NCI-H128 (cell line): Measurements from ENCODE around the gene PNCK.
"Not testable (repeated sequence)": the region's sequence is repeated elsewhere in the genome, so short reads cannot be mapped to it uniquely, and the experiment has no call there.

ENCODE experiments used
- DNase-seq: peaks from one replicate; lab custom pipeline; 2025; ENCODE audit not compliant: unreplicated experiment; lab: John Stamatoyannopoulos, UW

The PNCK gene

DNA sequence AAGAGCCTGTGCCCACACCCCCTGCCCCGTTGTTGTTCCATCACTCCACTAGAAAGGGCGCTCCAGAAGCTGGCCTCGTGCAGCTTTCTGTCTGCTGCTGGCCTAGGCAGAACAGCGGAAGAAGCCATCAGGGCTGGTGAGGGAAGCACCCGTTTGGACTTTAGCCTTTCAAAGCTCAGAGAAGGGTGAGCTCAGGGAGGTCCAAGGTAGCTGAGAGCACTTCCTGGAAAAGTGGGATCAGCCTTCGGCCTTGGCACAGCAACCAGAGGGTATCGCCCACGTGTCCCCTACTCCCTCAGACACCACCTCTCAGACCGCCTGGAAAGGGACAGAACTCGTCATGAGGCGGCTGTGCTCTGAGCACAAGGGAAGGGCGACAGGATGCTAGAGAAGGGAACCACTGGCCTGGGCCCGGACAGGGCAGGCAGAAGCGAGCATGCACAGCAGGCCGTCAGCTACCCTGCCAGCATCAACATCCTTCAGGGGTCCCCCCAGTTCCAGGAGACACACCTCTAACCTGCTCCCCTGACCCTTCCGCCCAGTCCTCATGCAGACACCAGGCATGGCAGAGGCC is 25.7 kb upstream of the PNCK start:
- not testable (repeated sequence) for DNase-seq

DNA sequence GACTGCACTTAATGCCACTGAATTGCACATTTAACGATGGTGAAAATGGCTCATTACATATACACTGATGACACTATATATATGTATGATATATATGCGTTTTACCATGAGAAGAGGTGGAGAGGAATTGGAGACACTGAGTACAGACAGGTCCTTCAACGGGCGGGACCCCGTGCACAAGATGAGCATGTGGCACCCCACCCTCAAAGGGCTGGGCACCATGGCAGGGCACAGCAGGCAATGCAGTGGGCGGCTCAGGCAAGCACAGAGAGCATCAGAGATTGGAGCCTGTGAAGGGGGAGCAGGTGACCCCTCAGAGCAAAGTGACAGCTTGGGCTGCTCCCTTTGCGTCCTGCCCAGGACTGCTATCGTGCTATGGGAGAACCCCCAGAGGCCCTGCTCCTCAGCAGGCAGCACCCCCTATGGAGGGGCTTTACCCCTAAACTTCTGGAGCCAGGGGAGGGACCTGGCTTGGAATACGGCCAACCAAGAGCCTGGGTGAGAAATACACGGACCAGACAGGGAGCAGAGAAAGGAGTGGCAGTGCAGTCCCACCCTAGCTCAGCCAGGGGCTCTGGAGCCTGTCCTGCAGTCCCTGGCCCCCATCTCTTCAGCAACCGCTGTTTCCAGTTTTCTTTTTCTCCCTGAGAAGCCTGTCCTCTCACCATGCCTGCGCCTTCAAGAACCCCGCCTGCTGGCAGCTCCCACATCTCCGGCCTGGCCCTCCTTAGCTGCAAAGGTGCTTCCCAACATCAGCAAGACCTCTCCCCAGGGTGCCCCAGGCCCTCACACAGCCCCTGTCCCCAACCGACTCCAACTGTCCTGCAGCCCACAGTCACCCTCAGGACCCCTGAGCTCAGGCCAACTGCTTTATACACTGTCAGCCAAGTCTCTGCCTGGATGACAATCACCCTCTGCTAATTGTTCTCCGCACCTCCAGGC is 24.6 kb upstream of the PNCK start:
- DNase-seq: no peak

DNA sequence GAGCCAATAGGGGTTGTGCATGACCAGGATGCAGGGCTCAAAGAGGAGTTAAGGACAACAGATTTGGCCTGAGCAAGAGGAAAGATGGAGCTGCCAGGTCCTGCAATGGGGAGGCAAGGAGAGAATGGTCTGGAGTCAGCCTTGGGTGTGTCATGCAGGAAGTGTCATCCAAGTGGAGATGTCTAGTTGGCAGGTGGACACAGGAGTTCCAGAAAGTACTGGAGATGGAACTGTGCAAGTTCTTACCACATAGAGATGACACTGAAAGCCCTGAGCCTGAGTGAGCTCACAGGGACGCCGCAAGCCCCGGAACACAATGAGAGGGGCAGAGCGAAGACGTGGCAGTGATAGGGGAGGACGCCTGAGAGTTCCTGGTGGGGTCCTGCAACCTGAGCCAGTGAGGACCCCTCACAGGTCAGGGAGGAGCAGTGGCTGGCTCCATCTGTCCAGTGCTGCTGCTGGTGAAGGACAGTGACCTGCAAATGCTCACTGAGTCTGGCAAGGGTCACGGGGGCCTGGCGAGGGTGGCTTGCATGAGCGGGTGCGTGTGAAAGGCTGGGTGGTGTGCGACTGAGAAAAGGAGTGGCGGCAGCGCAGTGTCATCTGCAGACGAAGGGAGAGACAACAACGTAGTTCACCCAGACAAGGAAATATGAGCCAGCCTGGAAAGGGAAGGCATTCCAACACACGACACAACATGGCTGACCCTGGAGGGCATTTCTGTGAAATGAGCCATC is 23.5 kb upstream of the PNCK start:
- DNase-seq: not testable (repeated sequence)

DNA sequence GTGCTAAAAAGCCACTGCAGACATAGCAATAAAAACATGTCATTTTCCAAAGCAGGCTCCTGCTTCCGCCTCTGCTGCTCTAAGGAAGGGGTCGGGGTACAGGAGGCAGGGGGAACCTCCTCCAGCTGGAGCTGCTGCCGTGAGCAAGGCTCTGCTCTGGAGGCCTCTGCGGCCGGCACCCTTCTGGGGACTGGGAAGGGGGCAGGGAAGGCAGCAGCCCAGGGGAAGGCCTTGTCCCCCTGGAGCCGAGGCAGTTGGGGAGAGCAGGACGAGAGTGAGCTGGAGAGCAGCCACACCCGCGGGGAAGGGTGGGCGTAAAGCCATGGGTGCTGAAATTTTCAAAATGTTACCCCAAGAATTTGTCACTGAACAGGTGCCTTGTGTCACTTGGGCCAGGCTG is 22.9 kb upstream of the PNCK start:
- not testable (repeated sequence) for DNase-seq

DNA sequence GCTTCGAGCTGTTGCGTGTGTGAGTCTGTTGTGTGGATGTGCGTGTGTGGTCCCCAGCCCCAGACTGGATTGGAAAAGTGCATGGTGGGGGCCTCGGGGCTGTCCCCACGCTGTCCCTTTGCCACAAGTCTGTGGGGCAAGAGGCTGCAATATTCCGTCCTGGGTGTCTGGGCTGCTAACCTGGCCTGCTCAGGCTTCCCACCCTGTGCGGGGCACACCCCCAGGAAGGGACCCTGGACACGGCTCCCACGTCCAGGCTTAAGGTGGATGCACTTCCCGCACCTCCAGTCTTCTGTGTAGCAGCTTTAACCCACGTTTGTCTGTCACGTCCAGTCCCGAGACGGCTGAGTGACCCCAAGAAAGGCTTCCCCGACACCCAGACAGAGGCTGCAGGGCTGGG is 22.5 kb upstream of the PNCK start:
- DNase-seq: no peak

DNA sequence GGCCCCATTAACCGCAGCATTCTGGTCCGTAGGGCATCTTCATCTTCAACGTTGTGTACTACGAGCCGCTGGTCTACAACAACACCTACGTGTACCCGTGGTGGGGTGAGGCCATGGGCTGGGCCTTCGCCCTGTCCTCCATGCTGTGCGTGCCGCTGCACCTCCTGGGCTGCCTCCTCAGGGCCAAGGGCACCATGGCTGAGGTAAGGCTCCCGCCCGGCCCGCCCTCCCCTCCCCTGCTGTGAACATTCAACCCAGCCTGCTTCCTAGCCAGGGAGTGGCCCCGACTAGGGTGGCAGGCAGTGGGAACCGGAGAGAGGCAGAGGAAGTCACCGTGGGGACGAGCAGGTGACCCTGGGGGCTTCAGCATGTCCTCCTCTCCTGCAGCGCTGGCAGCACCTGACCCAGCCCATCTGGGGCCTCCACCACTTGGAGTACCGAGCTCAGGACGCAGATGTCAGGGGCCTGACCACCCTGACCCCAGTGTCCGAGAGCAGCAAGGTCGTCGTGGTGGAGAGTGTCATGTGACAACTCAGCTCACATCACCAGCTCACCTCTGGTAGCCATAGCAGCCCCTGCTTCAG is 21.2 kb upstream of the PNCK start:
- no peak for DNase-seq

DNA sequence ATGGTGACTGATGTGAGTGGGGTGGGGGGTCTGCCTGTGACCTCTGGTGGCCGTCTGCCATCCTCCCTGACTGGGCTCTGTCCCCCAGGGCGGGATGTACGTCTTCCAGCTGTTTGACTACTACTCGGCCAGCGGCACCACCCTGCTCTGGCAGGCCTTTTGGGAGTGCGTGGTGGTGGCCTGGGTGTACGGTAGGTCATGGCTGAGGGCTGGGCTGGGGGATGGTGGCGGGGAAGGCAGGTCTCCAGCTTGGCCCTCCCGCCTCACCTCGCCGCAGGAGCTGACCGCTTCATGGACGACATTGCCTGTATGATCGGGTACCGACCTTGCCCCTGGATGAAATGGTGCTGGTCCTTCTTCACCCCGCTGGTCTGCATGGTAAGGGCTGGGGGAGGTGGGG is 20.6 kb upstream of the PNCK start:
- not testable (repeated sequence) for DNase-seq

DNA sequence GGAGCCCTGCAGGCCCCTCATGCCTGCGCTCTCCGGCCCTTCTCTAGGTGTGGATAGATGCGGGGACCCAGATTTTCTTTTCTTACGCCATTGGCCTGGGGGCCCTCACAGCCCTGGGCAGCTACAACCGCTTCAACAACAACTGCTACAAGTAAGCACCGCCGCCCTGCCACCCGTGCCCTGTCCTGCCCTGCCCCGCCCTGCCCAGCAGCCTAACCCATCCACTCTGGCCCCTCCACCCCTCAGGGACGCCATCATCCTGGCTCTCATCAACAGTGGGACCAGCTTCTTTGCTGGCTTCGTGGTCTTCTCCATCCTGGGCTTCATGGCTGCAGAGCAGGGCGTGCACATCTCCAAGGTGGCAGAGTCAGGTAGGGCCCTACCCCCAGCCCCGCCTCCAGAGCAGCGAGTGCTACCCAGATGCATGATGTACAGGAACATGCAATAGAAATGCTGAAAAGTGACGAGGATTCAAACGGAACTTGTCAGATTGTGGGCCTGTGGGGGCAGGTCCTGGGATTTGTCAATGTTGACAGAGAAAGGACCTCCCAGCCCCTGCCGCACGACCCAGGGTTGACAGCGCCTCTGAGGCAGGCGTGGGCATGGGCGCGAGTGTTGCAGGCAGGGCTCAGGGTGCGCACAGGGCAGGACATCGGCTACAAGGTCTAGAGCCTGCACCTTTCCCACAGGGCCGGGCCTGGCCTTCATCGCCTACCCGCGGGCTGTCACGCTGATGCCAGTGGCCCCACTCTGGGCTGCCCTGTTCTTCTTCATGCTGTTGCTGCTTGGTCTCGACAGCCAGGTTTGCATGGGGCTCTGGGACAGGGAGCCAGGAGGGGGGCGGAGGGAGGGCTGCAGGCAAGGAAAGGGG is 19.8 kb upstream of the PNCK start:
- no peak for DNase-seq

DNA sequence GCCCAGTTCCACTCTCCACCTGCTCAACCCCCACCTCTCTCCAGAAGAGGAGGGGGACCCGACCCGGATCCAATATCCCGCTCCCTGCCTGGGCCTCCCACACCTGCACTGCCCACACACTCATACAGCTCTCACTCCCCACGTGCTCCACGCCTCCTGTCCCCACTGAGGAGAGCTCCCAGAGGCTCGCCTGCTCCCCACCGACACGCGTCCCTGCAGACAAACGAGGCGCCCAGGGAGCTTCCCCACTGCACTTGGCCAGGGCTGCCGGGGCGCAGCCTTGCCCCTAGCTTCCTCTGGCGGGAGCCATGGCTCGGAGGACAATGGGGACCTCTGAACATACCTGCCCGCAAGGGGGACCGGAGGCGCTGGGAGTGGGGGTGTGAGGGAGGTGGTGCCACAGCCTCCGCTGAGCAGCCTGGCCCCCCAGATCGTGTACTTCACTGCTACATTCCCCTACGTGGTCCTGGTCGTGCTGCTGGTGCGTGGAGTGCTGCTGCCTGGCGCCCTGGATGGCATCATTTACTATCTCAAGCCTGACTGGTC is 19.1 kb upstream of the PNCK start:
- DNase-seq: no peak

DNA sequence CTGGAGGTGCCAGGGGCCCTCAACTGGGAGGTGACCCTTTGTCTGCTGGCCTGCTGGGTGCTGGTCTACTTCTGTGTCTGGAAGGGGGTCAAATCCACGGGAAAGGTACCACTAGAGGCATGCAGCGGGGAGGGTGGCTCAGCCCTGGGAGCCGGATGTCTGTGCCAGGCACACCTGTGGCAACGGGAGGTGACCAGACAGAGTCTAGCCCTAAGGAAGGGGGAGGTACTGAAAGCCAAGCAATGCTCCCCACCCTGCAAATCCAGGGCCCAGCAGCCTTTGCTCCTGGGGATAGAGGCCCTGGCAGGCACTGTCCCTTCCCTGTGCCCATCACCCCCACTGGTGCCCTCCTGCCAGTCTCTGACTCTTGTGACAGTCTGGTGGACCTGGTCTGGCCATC is 18.4 kb upstream of the PNCK start:
- no peak for DNase-seq

DNA sequence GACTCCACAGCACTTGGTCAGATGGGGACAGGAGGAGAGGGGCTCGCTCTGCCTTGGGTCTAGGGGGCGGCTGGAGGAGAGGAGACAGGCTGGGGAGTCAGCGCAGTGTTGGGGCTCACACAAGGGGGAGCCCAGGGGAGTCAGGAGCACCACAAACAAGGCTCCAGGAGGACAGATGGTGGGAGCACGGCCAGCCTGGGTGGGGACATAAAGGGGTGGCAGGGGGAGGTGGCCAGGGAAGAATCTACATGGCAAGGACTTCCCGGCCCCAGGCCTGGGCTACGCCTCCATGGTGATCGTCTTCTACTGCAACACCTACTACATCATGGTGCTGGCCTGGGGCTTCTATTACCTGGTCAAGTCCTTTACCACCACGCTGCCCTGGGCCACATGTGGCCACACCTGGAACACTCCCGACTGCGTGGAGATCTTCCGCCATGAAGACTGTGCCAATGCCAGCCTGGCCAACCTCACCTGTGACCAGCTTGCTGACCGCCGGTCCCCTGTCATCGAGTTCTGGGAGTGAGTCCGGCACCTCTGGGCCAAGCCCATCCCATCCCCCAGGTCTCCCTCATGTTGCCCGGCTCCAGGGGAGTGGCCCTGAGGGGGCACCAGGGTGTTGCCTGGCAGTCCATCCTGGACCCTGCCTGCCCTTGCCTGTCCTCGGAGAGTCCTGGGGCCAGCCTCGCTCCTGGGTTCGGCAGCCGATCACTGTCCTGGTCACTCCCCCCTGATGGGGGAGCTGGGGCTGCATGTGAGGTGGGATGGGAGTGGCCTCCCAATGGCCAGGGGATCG is 17.6 kb upstream of the PNCK start:
- DNase-seq: not testable (repeated sequence)

DNA sequence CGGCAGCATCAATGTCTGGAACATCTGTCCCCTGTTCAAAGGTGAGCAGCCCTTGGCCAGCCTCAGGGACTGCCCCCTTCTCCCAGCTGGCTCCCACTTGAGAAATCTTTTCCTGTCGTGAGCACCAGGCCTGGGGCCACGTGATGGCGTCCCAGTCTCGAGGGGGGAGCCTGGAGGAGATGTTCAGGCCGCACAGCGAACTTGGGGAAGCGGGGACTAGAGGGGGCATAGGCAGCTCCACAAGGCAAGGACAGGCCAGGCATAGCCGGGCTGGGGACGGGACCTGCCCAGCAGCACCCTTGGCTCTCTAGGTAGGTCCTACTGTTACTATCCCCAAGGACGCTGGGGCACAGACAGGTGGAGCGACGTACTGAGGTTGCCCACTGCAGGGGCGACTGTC is 16.9 kb upstream of the PNCK start:
- no peak for DNase-seq

DNA sequence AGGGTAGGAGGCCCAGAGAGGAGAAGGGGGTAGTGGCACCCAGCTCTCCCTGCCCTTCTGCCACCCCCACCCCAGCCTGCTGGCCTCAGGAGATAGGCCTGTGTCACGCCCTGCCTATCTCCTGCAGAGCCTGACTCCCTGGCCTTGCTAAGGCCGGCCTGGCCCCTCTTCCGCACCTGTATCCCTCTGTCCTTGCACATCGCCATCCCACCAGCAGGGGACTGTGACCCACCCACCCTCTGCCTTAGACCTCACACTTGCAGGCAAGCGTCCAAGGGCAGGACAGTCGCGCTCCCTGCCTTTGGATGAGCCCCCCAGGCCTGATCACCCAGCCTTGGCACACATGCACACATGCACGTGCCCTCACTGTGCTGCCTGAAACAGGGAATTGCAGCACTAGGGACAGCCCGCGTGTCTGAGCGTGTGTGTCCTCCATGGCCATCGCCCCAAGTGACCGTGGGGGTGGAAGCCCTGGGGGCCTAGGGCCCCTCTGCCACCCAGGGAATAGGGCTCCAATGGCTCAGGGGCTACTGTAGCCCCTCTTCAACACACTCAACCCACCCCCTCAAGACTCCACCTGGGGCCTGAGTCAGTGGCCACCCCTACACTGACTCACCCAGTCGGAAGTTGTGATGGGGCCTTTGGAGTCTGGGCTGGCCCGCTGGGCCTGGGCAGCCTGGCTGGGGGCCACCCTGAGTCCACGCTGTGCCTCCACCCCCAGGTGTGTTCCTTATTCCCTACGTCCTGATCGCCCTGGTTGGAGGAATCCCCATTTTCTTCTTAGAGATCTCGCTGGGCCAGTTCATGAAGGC is 16.2 kb upstream of the PNCK start:
- no peak for DNase-seq

DNA sequence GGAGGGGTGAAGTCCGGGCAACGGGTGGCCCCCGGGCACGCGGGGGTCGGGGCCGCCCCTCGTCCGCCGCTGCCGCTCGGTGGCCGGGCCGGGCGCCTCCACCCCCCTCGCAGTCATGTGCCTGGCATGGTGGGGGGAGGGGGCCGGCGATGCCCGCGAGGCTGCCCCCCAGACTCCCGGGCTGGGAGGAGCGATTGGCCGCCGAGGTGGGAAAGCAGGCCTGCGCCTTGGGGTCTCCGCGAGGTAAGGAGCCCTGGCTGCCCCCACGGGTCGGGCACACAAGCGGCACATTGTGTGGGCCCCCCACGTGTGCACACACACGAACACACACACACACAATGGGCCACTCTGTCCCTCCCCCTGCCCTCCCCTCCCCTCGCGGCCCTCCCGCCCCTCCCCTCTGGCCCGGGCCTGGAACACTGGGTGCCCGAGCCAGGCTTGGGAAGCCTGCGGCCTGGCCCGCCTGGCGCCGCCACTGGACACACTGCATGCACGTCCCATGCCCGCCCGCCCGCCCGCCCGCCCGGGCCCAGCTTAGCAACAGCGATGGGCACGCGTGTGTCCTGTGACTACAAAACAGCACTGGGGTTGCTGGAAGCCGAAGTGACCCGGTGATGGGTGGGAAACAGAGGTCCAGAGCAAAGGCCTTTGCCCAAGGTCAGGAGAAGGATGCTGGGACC is 15.4 kb upstream of the PNCK start:
- no peak for DNase-seq

DNA sequence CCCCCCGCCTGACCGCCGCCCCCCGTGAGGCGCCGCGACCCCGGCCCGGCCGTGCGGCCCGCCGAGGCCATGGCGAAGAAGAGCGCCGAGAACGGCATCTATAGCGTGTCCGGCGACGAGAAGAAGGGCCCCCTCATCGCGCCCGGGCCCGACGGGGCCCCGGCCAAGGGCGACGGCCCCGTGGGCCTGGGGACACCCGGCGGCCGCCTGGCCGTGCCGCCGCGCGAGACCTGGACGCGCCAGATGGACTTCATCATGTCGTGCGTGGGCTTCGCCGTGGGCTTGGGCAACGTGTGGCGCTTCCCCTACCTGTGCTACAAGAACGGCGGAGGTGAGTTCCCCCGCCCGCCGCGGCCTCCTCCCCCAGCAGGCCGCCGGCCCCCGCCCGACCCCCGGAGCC is 14.9 kb upstream of the PNCK start:
- no peak for DNase-seq

DNA sequence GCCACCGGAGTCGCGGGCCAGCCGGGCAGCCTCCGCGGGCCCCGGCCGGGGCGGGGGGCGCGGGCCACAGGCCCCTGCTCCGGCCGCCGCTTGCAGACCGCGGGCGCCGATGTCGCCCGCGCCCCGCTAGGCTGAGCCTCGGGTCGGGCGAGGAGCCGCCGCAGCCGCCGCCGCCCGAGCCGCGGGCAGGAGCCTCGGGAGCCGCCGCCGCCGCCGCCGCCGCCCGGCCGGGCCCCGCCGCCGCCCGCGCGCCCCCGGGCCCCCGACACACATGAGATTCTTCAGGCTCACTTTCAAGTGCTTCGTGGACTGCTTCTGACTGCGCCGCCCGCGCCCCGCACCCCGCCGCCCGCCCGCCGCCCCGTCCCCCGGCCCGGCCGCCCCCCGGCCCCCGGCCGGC is 14.5 kb upstream of the PNCK start:
- no peak for DNase-seq

DNA sequence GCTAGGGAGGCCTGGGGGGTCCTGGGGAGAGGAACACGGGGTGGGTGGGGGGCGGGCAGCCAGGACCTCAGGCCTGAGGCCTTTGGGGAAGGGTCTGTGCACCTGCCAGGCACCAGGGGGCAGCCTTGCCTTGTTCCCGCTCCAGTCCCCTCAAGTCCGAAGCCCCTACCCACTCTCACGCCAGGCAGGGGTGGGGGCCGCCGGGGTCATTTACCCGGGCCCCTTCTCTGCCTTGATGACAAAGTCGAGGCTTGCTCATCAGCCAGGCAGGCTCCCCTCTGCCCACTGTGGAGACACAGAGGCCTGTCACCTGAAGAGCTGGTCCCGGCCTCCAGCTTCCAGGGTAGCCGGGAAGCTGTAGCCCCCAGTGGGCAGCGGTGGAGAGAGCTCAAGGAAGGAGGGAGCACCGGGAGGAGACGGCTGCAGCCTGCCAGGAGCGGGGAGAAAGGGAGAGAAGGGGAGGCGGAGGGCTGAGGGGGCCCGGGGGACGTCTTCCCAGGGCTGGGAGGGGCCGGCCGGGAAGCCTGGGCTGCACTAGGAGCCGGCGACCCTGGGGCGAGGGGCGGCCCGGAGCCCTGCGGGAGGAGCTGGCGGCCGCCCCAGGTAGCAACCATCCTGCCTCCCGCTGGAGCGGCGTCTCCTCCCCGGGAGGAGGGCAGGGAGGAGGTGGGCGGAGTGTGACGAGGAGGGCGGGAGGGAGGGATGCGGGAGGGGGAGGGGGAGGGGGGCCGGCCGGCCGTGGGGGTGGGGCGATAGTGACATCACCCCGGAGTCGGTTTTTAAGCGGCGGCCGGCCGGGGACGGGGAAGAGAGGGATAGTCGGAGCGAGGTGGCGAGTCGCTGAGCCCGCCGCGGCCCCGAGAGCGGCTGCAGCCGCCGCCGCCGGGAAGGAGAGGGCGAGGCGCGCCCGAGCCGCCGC is 13.8 kb upstream of the PNCK start, which contains the start of gene SLC6A8:
Gene SLC6A8 (plus strand): TSS at position 806 of the 919 bp plus-strand sequence. CDS start 649 bp downstream, outside the sequence.
- no peak for DNase-seq
